B cell (primary cell): ENCODE measurements around the gene GRK5. TPM values are rescaled to one million over a fixed set of nuclear protein-coding genes. Genes with fewer than 3 reads are reported as not detected.

Source experiments
- ATAC-seq: fragments of 200-7000 bp; cut with Tn5 transposase; one replicate; pipeline ENCODE4 v1.10.0; 2021; ENCODE audit warnings: low read depth, mild to moderate bottlenecking, moderate number of reproducible peaks, moderate library complexity
- CTCF ChIA-PET: fragments of 350-600 bp; sonication (Branson Sonifier 250); formaldehyde crosslinking; loops from one replicate; lab custom pipeline; 2021; ENCODE audit warnings: antibody characterized with exemption, inconsistent platforms; lab: Charles Lee
- POLR2A ChIA-PET: fragments of 350-600 bp; sonication (Branson Sonifier 250); formaldehyde crosslinking; loops from one replicate; lab custom pipeline; 2021; ENCODE audit warnings: antibody characterized with exemption; lab: Charles Lee
- DNase-seq: peaks from one replicate; pipeline ENCODE4 v3.0.0; 2013
- H2AFZ ChIP-seq: 2 replicates; pipeline ENCODE4 v1.6.1; 2012; ENCODE audit warnings: mild to moderate bottlenecking, low read depth, low read length; ENCODE audit not compliant: insufficient read depth, poor library complexity, severe bottlenecking
- H3K27ac ChIP-seq, 2 donors: 1 replicate in 1 of 2; 2 replicates in 1 of 2; pipeline ENCODE4 v1.5.1; 2012 to 2013; ENCODE audit warnings: low read length in 2 of 2, mild to moderate bottlenecking in 2 of 2, moderate library complexity in 1 of 2
- H3K27me3 ChIP-seq, 4 experiments: fragments of 200-600 bp in 1 of 4; sonication (generic) in 1 of 4; replicated peaks in 1 of 4; 1 replicate in 2 of 4; 2 replicates in 2 of 4; pipeline versions ENCODE4 v1.6.1 to v1.7.0; 2013 to 2016; ENCODE audit warnings: low read length in 3 of 4, mild to moderate bottlenecking in 2 of 4, mixed read lengths in 1 of 4, moderate library complexity in 1 of 4; ENCODE audit not compliant: insufficient read depth in 4 of 4, control insufficient read depth in 3 of 4; ENCODE audit errors: control extremely low read depth in 1 of 4
- H3K36me3 ChIP-seq, 2 experiments: replicated peaks in 1 of 2; 1 replicate in 1 of 2; 2 replicates in 1 of 2; pipeline versions ENCODE4 v1.6.1 to v1.7.1; 2013; ENCODE audit warnings: low read length in 1 of 2; ENCODE audit not compliant: insufficient read depth in 2 of 2, control insufficient read depth in 1 of 2; ENCODE audit errors: control extremely low read depth in 1 of 2, extremely low read depth in 1 of 2
- H3K4me1 ChIP-seq, 2 donors: fragments of 200-600 bp in 1 of 2; sonication (generic) in 1 of 2; 1 replicate in 1 of 2; 2 replicates in 1 of 2; pipeline versions ENCODE4 v1.5.1 to v1.6.1; 2013 to 2017; ENCODE audit warnings: low read length in 2 of 2; ENCODE audit not compliant: control insufficient read depth in 2 of 2, insufficient read depth in 2 of 2
- H3K4me2 ChIP-seq: replicated peaks from 2 replicates; pipeline ENCODE3; 2012; ENCODE audit warnings: mild to moderate bottlenecking, low read depth, low read length; ENCODE audit not compliant: poor library complexity, severe bottlenecking
- H3K4me3 ChIP-seq, 5 experiments: fragments of 200-600 bp in 1 of 5; sonication (generic) in 1 of 5; 1 replicate in 3 of 5; 2 replicates in 2 of 5; pipeline versions ENCODE4 v1.5.1 to v1.7.0; 2011 to 2016; ENCODE audit warnings: low read length in 4 of 5, mild to moderate bottlenecking in 4 of 5, low read depth in 2 of 5, control low read depth in 1 of 5, moderate library complexity in 1 of 5; ENCODE audit not compliant: insufficient read depth in 1 of 5; ENCODE audit errors: control extremely low read depth in 1 of 5, extremely low read depth in 1 of 5
- H3K79me2 ChIP-seq: fragments of 200-600 bp; sonication (generic); one replicate; pipeline ENCODE4 v1.6.0; 2016; ENCODE audit warnings: low read length; ENCODE audit not compliant: control insufficient read depth, insufficient read depth
- H3K9ac ChIP-seq: fragments of 200-600 bp; sonication (generic); 2 replicates; pipeline ENCODE4 v1.6.1; 2017; ENCODE audit warnings: mild to moderate bottlenecking, low read length, moderate library complexity
- H3K9me3 ChIP-seq, 3 donors: one replicate each; pipeline versions ENCODE4 v1.6.1 to v1.7.1; 2013; ENCODE audit warnings: low read length in 2 of 3; ENCODE audit not compliant: control insufficient read depth in 2 of 3, insufficient read depth in 1 of 3; ENCODE audit errors: control extremely low read depth in 1 of 3
- H4K20me1 ChIP-seq: 2 replicates; pipeline ENCODE4 v1.6.0; 2012; ENCODE audit warnings: mild to moderate bottlenecking, low read length; ENCODE audit not compliant: insufficient read depth, control insufficient read depth, poor library complexity, severe bottlenecking
- H3K27ac Mint-ChIP-seq: one replicate; pipeline ENCODE4 v1.8.0; 2021; ENCODE audit warnings: mixed read lengths
- H3K27me3 Mint-ChIP-seq: one replicate; pipeline ENCODE4 v1.8.0; 2021; ENCODE audit warnings: mixed read lengths
- H3K4me1 Mint-ChIP-seq: one replicate; pipeline ENCODE4 v1.8.0; 2021; ENCODE audit warnings: mixed read lengths
- H3K4me3 Mint-ChIP-seq: one replicate; pipeline ENCODE4 v1.8.0; 2021; ENCODE audit warnings: mixed read lengths
- H3K9me3 Mint-ChIP-seq: one replicate; pipeline ENCODE4 v1.8.0; 2022; ENCODE audit warnings: mixed read lengths; ENCODE audit not compliant: insufficient read depth
- EZH2 ChIP-seq: IDR thresholded peaks from 2 replicates; pipeline ENCODE4 v1.6.1; 2012; ENCODE audit warnings: borderline replicate concordance, low read depth, mild to moderate bottlenecking, moderate library complexity, low read length; ENCODE audit not compliant: insufficient read depth, poor library complexity, severe bottlenecking
- WGBS: methylation state at CpG from one replicate; pipeline ENCODE4 v1.1.5; 2013; ENCODE audit warnings: missing lambda C conversion rate; ENCODE audit not compliant: insufficient coverage; 5-methylcytosine and 5-hydroxymethylcytosine counted together
- intact Hi-C: fragments of 100-400 bp; cut with micrococcal nuclease; formaldehyde crosslinking; loops from one replicate; pipeline ENCODE4 v1.10.0; 2022
- polyA plus RNA-seq: library from polyadenylated mRNA; depleted of rRNA; stranded (reverse); fragments of >200 nt; gene quantifications from 2 replicates; pipeline ENCODE4 v1.2.3, GENCODE V29; 2012
- total RNA-seq, 2 donors: library from RNA; stranded (reverse); fragments of 120-200 nt in 1 of 2; gene quantifications; 1 replicate in 1 of 2; 2 replicates in 1 of 2; pipeline versions ENCODE4 v1.2.3 to v1.2.4, GENCODE V29; 2013 to 2022
- TF ChIP-seq, protein P1 (sequence below): fragments of 200-600 bp; IDR thresholded peaks from one replicate; pipeline ENCODE4 v1.8.0; 2022; ENCODE audit warnings: antibody characterized with exemption, mild to moderate bottlenecking

GRK5 gene
- total and polyA plus RNA-seq, 2 donors (not counting 1 experiment from before 2014, with no cell fraction given), result 21.9 to 54.8 TPM

DNA sequence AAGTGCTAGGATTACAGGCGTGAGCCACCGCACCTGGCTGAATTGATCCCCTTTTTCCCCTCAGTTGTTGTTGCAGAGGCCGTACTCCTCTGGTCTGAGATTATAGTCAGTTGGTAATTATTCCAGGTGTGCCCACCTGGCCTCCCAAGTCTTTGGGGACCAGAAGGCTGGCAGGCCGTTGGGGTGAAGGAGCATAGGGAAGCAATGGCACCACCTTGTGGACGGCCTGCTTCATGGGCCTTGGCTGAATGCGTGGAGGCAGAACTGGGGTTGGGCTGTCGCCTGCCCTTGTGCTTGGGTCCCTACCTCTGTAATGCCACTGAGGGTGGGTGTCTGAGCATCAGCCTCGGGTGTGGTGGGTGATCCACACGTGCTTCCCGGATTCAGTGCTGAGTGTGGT, 209.5 kb downstream of the GRK5 start:
- H3K36me3 ChIP-seq, result peaks cover 0 to 22% of the 10 kb centered on the region in 2 experiments
- peaks cover 0 to 8% of the 10 kb centered on the region in 2 donors for H3K4me1 ChIP-seq
- H3K9me3 ChIP-seq, result no peaks in the 10 kb centered on the region
- no peak overlapping the region for H3K4me3 ChIP-seq
- peaks cover 26% of the 10 kb centered on the region for H4K20me1 ChIP-seq
- 23% methylated on average over 8 of the region's 10 CpGs for WGBS
- Mint-ChIP-seq H3K27me3 (no peaks in the 10 kb centered on the region), H3K27ac (peak overlapping the region; percentile 62), H3K9me3 (no peaks in the 10 kb centered on the region), H3K4me1 (peaks cover 6% of the 10 kb centered on the region), H3K4me3 (no peak overlapping the region)
- intact Hi-C loops, result loop anchor here (1.0 to 2.0 kb wide), 5 partner anchors 48 to 218 kb away; no protein-coding TSS in a partner anchor
- H3K79me2 ChIP-seq, result peaks cover 43% of the 10 kb centered on the region
- ATAC-seq (peak; percentile 90), DNase-seq (peak; percentile 83)
- H2AFZ ChIP-seq, result no peak overlapping the region
- H3K9ac ChIP-seq, result no peak overlapping the region
- H3K4me2 ChIP-seq, result no peak overlapping the region
- CTCF ChIA-PET, result interaction anchor here (0.7 to 9.1 kb wide), 16 partner anchors 10 to 217 kb away, joined by 3 to 106 read pairs (median 5); partner anchors contain the start of gene GRK5
- no peak overlapping the region for H3K27ac ChIP-seq
- TF ChIP-seq, protein P1, sequence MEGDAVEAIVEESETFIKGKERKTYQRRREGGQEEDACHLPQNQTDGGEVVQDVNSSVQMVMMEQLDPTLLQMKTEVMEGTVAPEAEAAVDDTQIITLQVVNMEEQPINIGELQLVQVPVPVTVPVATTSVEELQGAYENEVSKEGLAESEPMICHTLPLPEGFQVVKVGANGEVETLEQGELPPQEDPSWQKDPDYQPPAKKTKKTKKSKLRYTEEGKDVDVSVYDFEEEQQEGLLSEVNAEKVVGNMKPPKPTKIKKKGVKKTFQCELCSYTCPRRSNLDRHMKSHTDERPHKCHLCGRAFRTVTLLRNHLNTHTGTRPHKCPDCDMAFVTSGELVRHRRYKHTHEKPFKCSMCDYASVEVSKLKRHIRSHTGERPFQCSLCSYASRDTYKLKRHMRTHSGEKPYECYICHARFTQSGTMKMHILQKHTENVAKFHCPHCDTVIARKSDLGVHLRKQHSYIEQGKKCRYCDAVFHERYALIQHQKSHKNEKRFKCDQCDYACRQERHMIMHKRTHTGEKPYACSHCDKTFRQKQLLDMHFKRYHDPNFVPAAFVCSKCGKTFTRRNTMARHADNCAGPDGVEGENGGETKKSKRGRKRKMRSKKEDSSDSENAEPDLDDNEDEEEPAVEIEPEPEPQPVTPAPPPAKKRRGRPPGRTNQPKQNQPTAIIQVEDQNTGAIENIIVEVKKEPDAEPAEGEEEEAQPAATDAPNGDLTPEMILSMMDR, result peak; percentile 88
- no peak for TF ChIP-seq EZH2
- no peaks in the 10 kb centered on the region for H3K27me3 ChIP-seq
- POLR2A ChIA-PET, result interaction anchor here (0.6 to 2.6 kb wide), 3 partner anchors 70 to 210 kb away, joined by 3 to 9 read pairs (median 4); partner anchors contain the start of gene GRK5

DNA sequence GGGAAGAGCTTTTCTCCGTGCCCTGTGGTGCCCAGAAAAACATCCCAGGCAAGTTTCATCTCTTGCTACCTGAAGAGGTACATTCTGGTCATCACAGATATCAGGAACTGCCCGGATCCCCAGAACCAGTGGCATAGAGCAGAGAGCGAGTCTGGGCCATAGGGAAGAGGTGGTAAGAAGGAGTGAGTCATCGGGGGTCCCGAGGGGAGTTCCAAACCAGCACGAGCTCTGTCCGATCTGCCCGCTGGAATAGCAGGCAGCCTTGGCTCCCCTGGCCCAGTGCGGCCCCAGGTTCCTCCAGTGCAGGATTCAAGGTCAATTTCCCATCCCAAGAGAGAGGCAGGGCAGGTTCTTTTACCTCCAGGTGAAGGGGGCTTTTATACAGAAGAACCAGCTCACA, 210.5 kb downstream of the GRK5 start:
- peaks cover 6% of the 10 kb centered on the region for H3K4me1 Mint-ChIP-seq
- no peak overlapping the region for H3K27ac Mint-ChIP-seq
- Histone ChIP-seq H3K79me2 (peaks cover 41% of the 10 kb centered on the region), H3K36me3 (peaks cover 0 to 22% of the 10 kb centered on the region in 2 experiments), H3K27me3 (no peaks in the 10 kb centered on the region), H3K4me1 (peaks cover 0 to 8% of the 10 kb centered on the region in 2 donors), H3K9ac (no peak overlapping the region), H4K20me1 (peaks cover 26% of the 10 kb centered on the region), H3K4me2 (no peak overlapping the region), H3K27ac (no peak overlapping the region), H2AFZ (no peak overlapping the region), H3K4me3 (no peak overlapping the region), H3K9me3 (no peaks in the 10 kb centered on the region)
- no peak overlapping the region for H3K4me3 Mint-ChIP-seq
- TF ChIP-seq, protein P1, result no peak
- no peak for TF ChIP-seq EZH2
- ChIA-PET CTCF (interaction anchor here (0.6 to 9.1 kb wide), 15 partner anchors 11 to 237 kb away, joined by 3 to 106 read pairs (median 4); partner anchors contain the start of gene GRK5), POLR2A (interaction anchor here (2.6 kb wide), 1 partner anchor 211 kb away, joined by 9 read pairs; the partner anchor contains the start of gene GRK5)
- intact Hi-C loops, result loop anchor here (1.0 to 2.0 kb wide), 6 partner anchors 27 to 219 kb away; no protein-coding TSS in a partner anchor
- H3K9me3 Mint-ChIP-seq, result no peaks in the 10 kb centered on the region
- no peak for ATAC-seq
- H3K27me3 Mint-ChIP-seq, result no peaks in the 10 kb centered on the region
- DNase-seq, result no peak
- WGBS, result 90% methylated on average over 8 of the region's 9 CpGs
